ENCODE measurements around the gene P2RY2.
"Not testable (repeated sequence)": the region's sequence is repeated elsewhere in the genome, so short reads cannot be mapped to it uniquely, and the experiment has no call there.

Gene P2RY2

DNA sequence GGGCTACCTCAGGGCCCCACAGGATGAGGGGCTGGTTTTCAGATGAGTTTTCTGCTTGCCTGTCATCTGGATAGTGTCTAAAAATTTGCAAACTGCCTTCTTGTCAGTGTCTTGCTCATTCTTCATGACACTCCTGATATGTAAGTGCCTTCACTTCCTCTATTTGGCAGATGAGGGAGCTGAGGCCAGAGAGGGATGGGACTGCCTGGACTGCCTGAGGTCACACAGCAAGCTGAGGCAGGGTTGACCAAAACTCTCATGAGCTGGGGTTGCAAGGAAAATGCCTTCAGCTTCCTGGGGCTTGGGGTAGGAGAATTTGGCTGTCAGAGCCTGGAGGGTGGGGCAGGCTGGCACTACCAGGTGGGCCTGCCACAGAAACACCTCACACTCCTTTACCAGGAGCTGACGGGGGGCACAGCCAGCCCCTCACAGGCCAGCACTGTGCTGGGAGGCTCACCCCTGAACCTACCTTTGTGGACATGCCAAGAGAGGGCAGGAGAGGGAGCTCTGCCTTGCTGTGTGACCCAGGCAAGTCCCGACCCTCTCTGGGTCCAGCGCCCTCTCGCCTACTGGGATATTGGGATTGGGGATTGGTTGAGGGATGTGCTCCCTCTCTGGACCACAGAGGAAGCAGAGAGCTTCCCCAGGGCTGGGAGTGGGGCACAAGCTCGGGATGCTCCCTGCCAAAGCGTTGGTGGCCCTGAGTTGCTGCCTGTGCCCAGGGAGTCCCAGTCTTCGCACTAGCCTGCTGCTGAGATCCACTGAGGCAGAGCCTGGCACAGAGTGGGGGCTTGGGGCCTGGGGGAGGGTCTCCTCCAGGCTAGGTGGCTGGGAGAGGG, 52.2 kb downstream of the P2RY2 start:
- no peak for DNase-seq

DNA sequence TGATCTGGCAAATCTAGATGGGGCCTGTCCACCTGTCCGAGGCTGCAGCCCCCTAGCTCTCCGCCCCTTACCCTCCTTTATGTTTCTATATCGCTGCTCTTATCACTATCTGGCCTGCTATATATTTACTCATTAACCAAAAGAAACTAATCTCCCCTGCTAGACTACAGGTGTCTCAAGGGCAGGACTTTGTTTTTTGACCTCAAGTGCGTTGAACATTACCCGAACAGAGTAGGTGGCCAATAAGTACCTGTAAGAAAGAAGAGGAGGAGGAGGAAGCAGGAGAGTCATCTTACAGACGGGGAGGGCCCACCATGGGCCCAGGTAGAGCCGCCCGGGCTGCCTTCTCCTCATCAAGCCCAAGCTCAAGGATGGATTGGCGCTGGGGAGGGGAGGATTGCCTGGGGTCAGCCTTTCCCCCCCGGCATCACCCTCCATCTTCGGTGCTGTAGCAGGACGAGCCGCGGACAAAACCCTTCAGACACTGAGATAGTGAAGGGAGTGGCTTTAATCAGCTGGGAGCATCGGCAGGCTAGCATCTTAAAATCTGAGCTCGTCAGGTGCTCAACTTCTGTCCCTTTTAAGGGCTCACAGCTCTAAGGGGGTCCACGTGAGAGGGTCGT, 52.9 kb downstream of the P2RY2 start:
- no peak for DNase-seq

DNA sequence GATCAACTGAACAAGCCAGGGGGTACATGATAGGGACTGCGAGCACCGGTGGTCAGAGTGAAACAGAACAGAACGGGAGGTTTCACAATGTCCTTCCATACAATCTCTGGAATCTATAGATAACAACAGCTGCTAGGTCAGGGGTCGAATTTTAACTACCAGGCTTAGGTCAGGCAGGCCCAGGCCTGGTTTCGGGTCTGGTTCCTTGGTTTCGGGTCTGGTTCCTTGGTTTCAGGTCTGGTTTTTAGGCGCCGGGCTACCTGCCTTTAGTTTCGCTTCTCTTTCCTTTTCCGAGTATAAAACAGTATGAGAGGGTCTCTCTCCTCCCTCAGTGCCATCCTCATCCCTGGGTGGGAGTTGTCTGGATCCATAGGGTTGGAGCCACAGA, 53.4 kb downstream of the P2RY2 start:
- not testable (repeated sequence) for DNase-seq

DNA sequence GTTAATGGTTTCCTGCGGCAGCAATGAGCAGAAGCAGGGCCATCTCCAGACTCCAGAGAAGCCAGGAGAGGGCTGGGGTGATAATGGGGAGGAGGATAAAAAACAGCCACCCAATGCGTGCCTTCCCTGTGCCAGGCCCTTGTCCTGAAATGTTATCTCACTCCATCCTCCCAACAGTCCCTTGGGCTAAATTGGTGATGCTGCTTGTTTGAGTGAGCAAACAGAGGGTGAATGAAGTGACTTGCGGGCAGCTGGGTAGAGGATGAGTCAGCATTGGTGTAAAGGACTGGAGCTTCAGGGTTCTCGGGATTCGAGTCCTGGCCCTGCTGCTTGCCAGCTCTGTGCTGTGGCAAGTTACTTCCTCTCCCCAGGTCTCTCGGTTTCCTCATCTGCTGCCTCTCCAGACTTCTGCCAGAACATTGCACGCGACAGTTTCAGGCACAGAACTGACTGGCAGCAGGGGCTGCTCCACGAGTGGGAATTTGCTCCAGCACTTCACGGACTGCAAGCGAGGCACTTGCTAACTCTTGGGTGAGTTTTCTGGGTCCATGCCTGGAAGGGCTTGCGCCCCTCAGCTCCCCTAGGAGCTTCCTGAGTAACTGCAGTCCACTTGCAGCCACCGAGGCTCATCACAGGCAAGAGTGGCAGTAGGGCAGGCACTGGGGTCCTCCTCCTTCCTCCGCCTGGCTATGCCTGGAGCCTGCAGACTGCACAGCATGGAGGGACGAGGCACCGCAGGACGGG, 54.0 kb downstream of the P2RY2 start, which contains the start of gene P2RY6:
TSS of gene P2RY6 (plus strand) at position 403 of the 744 bp plus-strand sequence. CDS start 24,181 bp downstream, outside the sequence.
- no peak for DNase-seq

DNA sequence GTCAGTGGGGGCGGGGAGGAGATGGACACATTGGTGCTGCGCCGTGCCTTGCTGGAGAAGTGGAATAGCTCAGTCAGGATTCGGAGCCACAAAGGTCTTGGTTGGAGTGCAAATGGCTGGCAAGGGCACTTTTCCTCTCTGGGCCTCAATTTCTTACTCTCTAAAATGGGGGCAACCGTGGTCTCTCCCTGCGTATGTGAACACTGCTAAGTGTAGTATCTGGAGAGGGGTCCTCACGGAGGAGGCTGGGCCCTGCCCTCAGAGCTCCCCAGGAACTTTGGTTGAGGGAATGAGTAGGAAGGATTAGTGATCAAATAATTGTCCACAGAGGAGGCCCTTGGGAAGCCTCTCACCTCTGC, 54.6 kb downstream of the P2RY2 start:
- no peak for DNase-seq

DNA sequence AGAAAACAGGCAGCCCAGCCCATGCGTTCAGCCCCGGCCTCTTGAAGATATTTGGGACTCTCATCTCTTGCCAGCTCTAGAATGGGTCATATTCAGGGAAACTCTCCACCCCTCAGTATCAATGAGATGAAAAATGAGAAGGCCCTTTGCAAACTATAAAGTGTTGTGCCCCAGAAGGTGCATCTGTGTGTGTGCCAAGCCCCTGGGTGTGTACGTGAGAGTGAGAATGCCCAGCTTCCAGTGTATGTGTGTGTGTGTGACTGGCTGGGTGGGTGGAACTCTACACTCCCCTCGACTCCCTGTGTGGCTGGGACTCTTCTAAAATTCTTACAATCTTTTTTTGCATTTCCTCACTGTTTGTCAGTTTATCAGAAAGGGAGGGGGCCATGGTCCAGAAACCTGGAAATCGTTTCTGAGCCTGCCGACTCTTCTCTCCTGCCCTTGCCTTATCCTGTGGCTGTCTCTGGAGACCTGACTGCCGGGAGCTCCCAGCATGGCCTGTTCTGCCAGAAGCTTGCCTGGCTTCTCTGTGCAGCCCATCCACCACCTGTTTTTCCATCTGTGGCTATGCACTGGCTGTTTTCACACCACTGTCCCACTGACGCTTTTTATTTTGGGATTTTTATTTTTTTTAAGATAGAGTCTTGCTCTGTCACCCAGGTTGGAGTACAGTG, 55.3 kb downstream of the P2RY2 start:
- DNase-seq, result no peak

DNA sequence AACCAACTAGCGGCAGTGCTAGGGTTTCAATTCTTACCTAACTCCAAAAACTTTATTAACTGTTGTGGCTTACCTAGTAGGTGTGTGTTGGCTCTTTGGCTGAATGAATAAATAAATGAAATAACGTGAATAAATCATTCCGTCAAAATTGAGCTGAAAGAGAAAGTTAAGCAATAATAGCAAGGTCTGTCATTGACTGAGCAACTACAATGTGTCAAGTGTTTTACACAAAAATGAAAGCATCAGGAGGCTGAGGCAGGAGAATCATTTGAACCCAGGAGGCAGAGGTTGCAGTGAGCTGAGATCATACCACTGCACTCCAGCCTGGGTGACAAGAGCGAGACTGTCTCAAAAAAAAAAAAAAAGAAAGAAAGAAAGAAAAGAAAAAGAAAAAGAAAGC, 56.1 kb downstream of the P2RY2 start:
- not testable (repeated sequence) for DNase-seq

DNA sequence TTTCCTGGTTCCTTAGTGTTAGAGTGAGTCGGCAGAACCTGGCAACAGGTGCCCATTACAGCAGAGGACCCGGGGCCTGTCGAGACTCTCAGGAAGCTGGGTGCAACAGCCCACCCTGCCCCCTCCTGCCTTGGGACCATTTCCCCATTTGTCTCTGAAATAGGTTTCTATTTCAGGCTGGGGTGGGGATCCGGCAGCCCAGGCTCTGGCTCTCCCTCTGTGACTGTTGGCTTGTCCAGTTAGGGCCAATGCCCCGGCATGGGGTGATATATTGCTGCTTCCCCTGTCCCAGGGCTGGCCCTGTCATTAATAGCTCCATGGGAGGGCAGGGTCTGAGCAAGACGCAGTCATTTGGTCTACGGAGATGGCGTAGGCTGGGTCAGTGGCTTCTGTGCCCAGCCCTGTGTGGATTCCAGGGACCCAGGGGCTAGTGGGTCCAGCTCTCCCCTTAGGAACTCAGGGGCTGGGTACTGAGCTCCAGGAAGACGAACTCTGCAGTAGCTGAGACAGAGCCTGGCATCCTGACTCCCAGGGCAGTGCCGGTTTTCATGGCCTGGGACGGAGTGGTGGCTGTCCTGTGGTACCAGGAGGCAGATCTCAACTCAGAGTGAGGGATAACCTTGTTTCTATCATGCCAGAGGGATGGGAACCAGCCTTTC, 56.8 kb downstream of the P2RY2 start:
- no peak for DNase-seq

DNA sequence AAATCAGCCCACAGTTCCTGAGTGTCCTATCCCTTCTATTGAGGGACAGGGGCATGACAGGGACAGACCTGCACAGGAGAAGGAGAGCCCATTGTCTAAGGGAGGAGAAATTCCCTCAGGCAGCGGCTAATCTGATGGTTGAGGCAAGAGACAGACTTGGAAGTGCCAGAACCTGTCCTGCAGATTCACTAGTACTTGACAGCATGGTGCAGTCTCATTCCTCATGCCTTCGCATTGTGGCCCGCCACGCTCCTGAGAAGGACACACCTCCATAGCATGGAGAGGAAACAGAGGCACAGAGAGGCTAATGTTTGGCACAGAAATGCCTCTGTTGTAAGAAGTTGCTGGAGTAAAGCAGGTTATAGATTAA, 57.3 kb downstream of the P2RY2 start:
- DNase-seq, result no peak

DNA sequence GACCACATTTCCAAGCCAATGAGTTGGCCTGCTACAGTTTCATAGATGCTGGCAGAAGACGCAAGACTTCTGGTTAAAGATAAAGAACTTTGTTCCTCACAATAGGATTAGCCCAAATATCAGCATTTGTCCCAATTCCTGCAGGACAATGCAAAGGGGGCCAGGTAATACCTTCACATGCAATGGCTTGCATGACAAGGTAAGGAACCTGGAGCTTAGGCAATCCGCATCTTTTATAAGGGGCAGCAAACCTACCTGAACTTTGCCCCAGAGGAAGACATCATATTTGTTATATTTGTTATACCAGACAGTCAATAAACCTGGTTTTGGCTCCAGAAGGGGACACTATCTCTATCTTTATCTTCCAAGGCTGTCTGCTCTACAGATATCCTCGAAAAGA, 59.4 kb downstream of the P2RY2 start:
- no peak for DNase-seq

DNA sequence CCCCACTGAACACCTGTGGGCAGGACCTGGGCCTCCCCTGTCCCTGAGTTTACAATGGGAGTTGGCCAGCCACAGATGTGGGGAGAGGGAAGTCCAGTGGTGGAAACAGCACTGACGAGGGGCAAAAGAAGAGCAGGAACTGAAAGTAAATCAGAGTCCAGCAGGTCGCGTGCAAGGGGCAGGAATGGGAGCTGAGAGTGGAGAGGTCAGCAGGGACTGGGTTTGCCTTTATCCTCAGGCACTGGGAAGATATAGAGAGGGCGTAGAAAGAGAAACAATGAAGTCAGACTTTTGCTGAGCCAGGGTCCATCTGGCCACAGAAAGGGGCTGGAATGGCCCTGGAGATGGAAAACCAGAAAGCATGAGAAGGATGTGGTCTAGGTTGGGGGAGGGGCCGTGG, 62.5 kb downstream of the P2RY2 start:
- no peak for DNase-seq

DNA sequence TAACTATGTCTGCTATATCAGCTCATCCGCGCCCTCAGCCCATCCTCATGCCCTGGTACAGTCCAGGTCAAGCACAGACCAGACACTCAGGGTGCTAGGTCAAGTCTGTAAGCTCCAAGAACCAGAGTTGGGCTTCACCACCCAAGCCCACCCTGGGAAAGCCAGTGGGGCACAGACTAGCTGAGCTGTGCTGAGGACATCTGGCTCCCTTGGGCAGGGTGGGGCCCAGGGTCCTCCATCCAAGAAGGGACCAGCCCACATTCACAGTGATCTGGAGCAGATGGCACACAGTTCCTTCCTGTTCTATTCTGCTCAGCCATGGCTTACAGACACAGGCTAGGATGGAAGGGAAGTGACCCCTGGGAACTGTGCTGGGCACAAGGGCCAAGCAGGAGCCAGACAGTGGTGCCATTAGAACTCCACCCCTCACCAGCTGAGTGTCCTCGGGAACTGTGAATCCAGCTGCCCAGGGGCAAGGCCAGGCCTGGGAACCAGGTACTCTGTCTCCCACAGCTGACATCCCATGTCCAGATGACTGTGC, 63.2 kb downstream of the P2RY2 start:
- DNase-seq, result no peak

DNA sequence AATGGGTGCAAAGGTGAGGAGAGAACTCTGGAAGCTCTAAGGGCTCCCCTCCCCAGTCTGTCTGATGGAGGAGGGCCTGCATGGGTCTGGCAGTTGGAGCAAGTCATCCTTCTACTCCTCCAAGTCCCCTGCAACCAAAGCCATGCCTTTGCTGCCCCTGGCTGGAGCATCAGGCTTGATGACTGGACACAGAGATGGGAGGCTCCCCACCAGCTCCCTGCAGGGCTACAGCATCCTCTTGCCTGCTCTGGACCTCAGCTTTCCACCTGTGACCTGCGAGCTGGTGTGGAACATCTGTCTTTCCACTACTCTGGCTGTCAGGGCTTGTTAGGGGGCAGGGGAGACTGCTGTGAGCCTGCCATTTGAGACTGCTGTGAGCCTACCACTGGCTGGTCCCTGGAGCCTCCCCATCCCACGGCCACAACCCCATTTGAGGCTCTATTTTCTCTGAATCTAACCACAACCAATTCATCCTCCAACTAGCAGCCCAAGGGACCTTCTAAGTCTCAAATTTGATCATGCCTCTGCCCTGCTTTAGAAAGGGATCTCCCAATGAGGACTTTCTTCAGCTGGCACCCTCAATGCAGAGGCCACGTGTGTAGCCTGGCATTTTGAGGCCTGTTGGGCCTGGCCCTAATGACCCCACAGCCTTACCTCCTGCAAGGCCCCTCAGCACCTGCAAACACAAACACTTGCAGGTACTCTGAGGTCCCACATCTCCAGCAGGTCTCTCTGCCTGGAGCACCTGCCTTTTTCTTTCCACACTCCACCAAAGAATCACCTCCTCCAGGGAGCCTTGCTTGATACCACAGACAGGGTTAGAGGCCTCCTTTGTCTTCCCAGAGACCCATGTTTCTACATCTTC, 63.9 kb downstream of the P2RY2 start:
- DNase-seq, result no peak

DNA sequence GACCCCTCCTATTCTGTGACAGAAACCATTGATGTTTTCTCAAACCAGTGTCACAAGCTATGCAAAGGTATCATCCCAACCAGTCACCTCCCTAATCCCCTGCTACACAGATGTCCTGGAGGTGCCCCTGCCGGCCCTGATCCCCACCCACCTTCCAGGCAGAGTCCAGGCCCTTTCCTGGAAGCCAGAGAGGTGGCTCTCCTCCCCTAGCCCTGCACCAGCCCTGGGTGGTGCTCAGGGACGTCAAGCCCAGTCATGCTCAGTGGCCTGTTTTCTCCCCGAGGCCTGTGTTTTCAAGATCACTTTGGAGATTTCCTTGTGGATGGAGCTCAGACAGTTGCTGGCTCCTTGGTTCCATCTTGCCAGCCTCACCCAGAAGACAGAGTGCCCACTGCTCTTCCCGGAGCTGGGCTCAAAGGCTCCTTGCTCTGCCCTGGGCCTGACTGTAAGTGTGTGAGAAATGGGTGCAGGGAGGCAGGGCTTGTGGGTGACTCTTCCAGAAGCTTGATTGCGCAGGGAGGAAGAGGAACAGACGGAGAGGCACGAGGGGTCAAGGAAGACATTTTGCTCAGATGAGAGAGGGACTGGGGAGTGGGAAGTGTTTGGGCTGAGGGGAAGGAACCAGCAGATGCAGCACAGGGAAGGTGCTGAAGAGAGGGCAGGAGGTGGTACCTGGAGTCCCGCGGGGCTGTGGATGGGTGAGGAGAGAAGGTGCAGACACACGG, 65.4 kb downstream of the P2RY2 start:
- no peak for DNase-seq

DNA sequence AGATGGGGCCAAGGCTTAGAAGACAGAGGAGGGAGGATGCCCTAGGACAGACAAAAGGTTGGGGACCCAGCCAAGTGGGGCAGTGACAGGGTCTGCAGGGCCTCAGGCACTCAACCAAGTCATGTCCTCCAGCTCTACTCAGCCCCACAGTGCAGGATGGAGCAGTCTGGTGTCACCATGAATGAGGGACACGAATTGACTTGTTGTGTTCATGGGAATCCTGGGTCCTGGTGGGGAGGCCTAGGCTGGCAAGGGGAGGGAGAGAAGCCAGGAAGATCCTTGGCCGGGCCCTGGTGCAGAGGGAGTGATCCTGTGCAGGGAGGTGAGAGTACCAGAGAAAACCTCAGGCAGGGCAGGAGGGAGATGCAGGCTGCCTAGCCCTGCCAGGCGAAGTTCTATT, 66.0 kb downstream of the P2RY2 start:
- no peak for DNase-seq

DNA sequence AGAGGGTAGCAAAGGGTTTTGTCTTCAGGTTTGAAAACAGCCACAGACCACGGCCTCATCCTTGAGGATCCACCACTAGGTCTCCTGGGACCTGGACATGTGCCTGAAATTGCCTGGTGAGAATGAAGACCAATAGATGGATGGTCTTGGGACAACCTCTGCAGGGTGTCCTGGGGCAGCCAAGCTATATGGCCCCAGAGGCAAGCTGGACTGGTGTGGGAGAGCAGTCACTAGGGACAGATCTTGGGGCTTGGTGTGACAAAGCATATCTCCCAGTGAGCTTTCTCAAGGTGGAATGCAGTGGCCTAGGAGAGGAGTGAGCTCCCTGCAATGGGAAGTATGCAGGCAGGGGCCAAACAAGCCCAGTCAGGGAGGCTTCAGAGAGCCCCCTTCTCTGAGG, 67.6 kb downstream of the P2RY2 start:
- DNase-seq, result no peak
